ENCODE data around the gene STAT5B. TPM values are rescaled to one million over a fixed set of nuclear protein-coding genes. Genes with fewer than 3 reads are reported as not detected.

Gene STAT5B
- total RNA-seq, 1 donor from 2014 or later: 64.0 TPM

Other genes starting within 250 kb of the STAT5B start
- gene C17orf113, start 225.8 kb downstream of the STAT5B start, total RNA-seq: 1.9 TPM
- 1.2 TPM for gene ZNF385C, start 177.9 kb downstream of the STAT5B start, total RNA-seq
- gene DHX58, start 163.7 kb downstream of the STAT5B start, total RNA-seq: 31.3 TPM
- 62.8 TPM for gene KAT2A, start 155.0 kb downstream of the STAT5B start, total RNA-seq
- not detected for gene HSPB9, start 153.6 kb downstream of the STAT5B start, total RNA-seq
- gene RAB5C, start 121.4 kb downstream of the STAT5B start, total RNA-seq: 120 TPM
- gene KCNH4, start 95.2 kb downstream of the STAT5B start, total RNA-seq: 0.99 TPM
- not detected for gene HCRT, start 90.9 kb downstream of the STAT5B start, total RNA-seq
- 26.2 TPM for gene GHDC, start 81.9 kb downstream of the STAT5B start, total RNA-seq
- gene STAT5A, start 12.1 kb upstream of the STAT5B start, total RNA-seq: 37.4 TPM
- 295 TPM for gene STAT3, start 112.1 kb upstream of the STAT5B start, total RNA-seq
- gene CAVIN1, start 146.9 kb upstream of the STAT5B start, total RNA-seq: 177 TPM
- 67.1 TPM for gene ATP6V0A1, start 182.5 kb upstream of the STAT5B start, total RNA-seq